Naive thymus-derived CD4-positive, alpha-beta T cell (primary cell): ENCODE results near the gene CATSPER1. TPM values are rescaled to one million over a fixed set of nuclear protein-coding genes. Genes with fewer than 3 reads are reported as not detected.

ENCODE experiments used
- ATAC-seq: fragments of 150-1000 bp; cut with Tn5 transposase; 2 replicates; pipeline ENCODE4 v1.10.0; 2021; ENCODE audit warnings: mild to moderate bottlenecking, moderate library complexity
- CTCF ChIA-PET: fragments of 350-600 bp; sonication (Branson Sonifier 250); formaldehyde crosslinking; loops from one replicate; lab custom pipeline; 2021; ENCODE audit warnings: antibody characterized with exemption; lab: Charles Lee
- POLR2A ChIA-PET: fragments of 350-600 bp; sonication (Branson Sonifier 250); formaldehyde crosslinking; loops from one replicate; lab custom pipeline; 2021; ENCODE audit warnings: antibody characterized with exemption, inconsistent platforms; lab: Charles Lee
- DNase-seq, 9 donors: peaks; one replicate each; pipeline versions ENCODE4 v3.0.0 to v3.0.0-alpha.2; 2020 to 2022; ENCODE audit warnings: mixed read lengths in 1 of 9
- H3K27ac ChIP-seq: one replicate; pipeline ENCODE4 v1.7.0; 2013; ENCODE audit warnings: mild to moderate bottlenecking, low read depth, low read length, moderate library complexity
- H3K27me3 ChIP-seq, 2 donors: one replicate each; pipeline ENCODE4 v1.7.0; 2013; ENCODE audit warnings: low read length in 2 of 2, mild to moderate bottlenecking in 2 of 2, moderate library complexity in 2 of 2; ENCODE audit not compliant: control insufficient read depth in 2 of 2, insufficient read depth in 2 of 2
- H3K36me3 ChIP-seq, 3 experiments: 1 replicate in 2 of 3; 2 replicates in 1 of 3; pipeline ENCODE4 v1.7.0; 2013; ENCODE audit warnings: low read length in 3 of 3, mild to moderate bottlenecking in 3 of 3, moderate library complexity in 1 of 3; ENCODE audit not compliant: insufficient read depth in 3 of 3, control insufficient read depth in 2 of 3
- H3K4me1 ChIP-seq, 2 donors: one replicate each; pipeline ENCODE4 v1.7.0; 2013; ENCODE audit warnings: low read length in 2 of 2, mild to moderate bottlenecking in 2 of 2, moderate library complexity in 1 of 2; ENCODE audit not compliant: control insufficient read depth in 2 of 2, insufficient read depth in 2 of 2
- H3K4me3 ChIP-seq: 2 replicates; pipeline ENCODE4 v1.7.0; 2013; ENCODE audit warnings: mild to moderate bottlenecking, low read length
- H3K9me3 ChIP-seq, 3 experiments: 1 replicate in 2 of 3; 2 replicates in 1 of 3; pipeline ENCODE4 v1.7.0; 2013; ENCODE audit warnings: low read length in 3 of 3; ENCODE audit not compliant: control insufficient read depth in 2 of 3
- H3K27ac Mint-ChIP-seq, 9 donors: one replicate each; pipeline ENCODE4 v1.8.0; 2020 to 2022; ENCODE audit warnings: mixed read lengths in 9 of 9, mild to moderate bottlenecking in 8 of 9, moderate library complexity in 5 of 9, inconsistent platforms in 2 of 9
- H3K27me3 Mint-ChIP-seq, 5 donors: one replicate each; pipeline ENCODE4 v1.8.0; 2021 to 2022; ENCODE audit warnings: mixed read lengths in 5 of 5, mild to moderate bottlenecking in 1 of 5
- H3K36me3 Mint-ChIP-seq, 5 donors: one replicate each; pipeline ENCODE4 v1.8.0; 2020 to 2022; ENCODE audit warnings: mixed read lengths in 5 of 5, mild to moderate bottlenecking in 3 of 5, inconsistent platforms in 1 of 5
- H3K4me1 Mint-ChIP-seq, 7 donors: one replicate each; pipeline ENCODE4 v1.8.0; 2020 to 2022; ENCODE audit warnings: mixed read lengths in 7 of 7, mild to moderate bottlenecking in 3 of 7, inconsistent platforms in 1 of 7
- H3K4me3 Mint-ChIP-seq, 10 donors: one replicate each; pipeline ENCODE4 v1.8.0; 2020 to 2022; ENCODE audit warnings: mild to moderate bottlenecking in 10 of 10, mixed read lengths in 10 of 10, moderate library complexity in 6 of 10, inconsistent platforms in 2 of 10
- H3K9me3 Mint-ChIP-seq, 11 donors: one replicate each; pipeline ENCODE4 v1.8.0; 2020 to 2022; ENCODE audit warnings: mixed read lengths in 11 of 11, mild to moderate bottlenecking in 4 of 11, inconsistent platforms in 1 of 11, moderate library complexity in 1 of 11
- intact Hi-C, 2 donors: fragments of 100-400 bp; cut with micrococcal nuclease; formaldehyde crosslinking; loops; one replicate each; pipeline ENCODE4 v1.15.1; 2023
- polyA plus RNA-seq, 2 donors: library from polyadenylated mRNA; unstranded; fragments of 300-500 nt; fragmentation: Illumina TruSeq; gene quantifications; one replicate each; pipeline ENCODE4 v1.2.3, GENCODE V29; 2021
- total RNA-seq, 6 experiments: library from RNA in 5 of 6; stranded (reverse) in 5 of 6; gene quantifications; 1 replicate in 5 of 6; 2 replicates in 1 of 6; pipeline ENCODE4 v1.2.3 and lab custom pipeline; 2021 to 2026

Gene CATSPER1
- total and polyA plus RNA-seq, 7 experiments from 2014 or later, result 1.4 to 4.2 TPM; not detected in 5

DNA sequence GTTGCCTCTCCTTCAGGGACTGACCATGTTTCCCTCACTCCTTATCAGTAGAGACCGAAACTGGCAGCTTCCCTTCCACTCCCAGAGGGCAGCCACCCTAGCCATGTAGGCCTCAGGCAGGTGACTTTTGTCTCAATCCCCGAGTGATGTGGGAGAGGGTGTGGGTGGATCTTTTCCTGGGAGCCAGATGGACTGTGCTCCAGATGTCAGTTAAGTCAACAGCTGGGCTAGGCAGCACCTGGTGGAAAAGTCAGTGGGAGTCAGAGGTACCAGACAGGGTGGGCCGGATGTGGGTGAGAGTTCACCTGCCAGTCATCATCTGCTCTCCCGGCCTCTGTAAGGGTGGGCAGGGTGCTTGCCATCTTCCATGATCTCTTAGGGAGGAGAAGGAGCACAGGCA, 22.1 kb downstream of the CATSPER1 start:
- H3K36me3 ChIP-seq, result peaks cover 0 to 52% (median 13%) of the 10 kb centered on the region in 3 experiments
- ChIA-PET CTCF (interaction anchor here (0.7 kb wide), 1 partner anchor 17 kb away, joined by 3 read pairs; no protein-coding TSS in a partner anchor), POLR2A (interaction anchor here (0.6 to 0.9 kb wide), 2 partner anchors 18 to 275 kb away, joined by 4 to 8 read pairs; no protein-coding TSS in a partner anchor)
- H3K27ac ChIP-seq, result no peak overlapping the region
- peaks cover 3 to 26% (median 7%) of the 10 kb centered on the region in 5 donors for H3K36me3 Mint-ChIP-seq
- intact Hi-C loops, result no loop called here
- H3K27me3 ChIP-seq, result no peaks in the 10 kb centered on the region
- peak overlapping the region in 6 of 9 donors; percentile 46 to 96 (median 60) for H3K27ac Mint-ChIP-seq
- peaks cover 21 to 51% (median 36%) of the 10 kb centered on the region in 7 donors for H3K4me1 Mint-ChIP-seq
- H3K4me3 ChIP-seq, result no peak overlapping the region
- no peaks in the 10 kb centered on the region for H3K9me3 ChIP-seq
- no peaks in the 10 kb centered on the region for H3K9me3 Mint-ChIP-seq
- H3K27me3 Mint-ChIP-seq, result peaks cover 0 to 4% (median 0%) of the 10 kb centered on the region in 5 donors
- peaks cover 8 to 14% of the 10 kb centered on the region in 2 donors for H3K4me1 ChIP-seq
- DNase-seq (no peak), ATAC-seq (no peak)
- H3K4me3 Mint-ChIP-seq, result peak overlapping the region in 8 of 10 donors; percentile 25 to 100 (median 64)

DNA sequence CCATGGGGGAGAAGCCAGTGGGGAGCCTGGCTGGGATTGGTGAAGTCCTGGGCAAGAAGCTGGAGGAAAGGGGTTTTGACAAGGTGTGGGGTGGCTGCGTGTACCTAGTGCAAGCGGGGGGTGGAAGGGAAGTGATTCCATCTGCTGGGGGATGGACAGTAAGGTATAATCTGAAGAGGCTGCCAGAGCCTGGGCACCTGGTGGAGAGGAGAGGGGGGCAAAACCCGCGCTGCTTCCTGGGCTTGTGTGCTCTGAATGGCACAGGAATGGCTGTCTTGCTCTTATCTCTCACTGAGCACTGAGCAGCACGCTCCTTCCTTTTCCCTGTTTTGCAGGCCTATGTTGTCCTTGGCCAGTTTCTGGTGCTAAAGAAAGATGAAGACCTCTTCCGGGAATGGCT, 23.0 kb downstream of the CATSPER1 start:
- intact Hi-C loops, result loop anchor here (2.0 kb wide), 2 partner anchors 42 to 66 kb away; no protein-coding TSS in a partner anchor
- H3K4me3 ChIP-seq, result peak overlapping the region; percentile 100
- Mint-ChIP-seq H3K4me3 (peak overlapping the region; percentile 83 to 100 (median 99)), H3K36me3 (peaks cover 6 to 35% (median 10%) of the 10 kb centered on the region in 5 donors), H3K4me1 (peaks cover 21 to 52% (median 45%) of the 10 kb centered on the region in 7 donors), H3K27me3 (no peaks in the 10 kb centered on the region), H3K27ac (peak overlapping the region; percentile 80 to 100 (median 92)), H3K9me3 (no peaks in the 10 kb centered on the region)
- ATAC-seq (no peak), DNase-seq (no peak)
- ChIA-PET CTCF (interaction anchor here (1.1 kb wide), 1 partner anchor 65 kb away, joined by 3 read pairs; no protein-coding TSS in a partner anchor), POLR2A (interaction anchor here (0.7 to 1.6 kb wide), 11 partner anchors 49 to 388 kb away, joined by 3 to 54 read pairs (median 4); partner anchors contain the start of genes CCDC85B, MUS81, PCNX3 and SF3B2)
- peaks cover 8 to 14% of the 10 kb centered on the region in 2 donors for H3K4me1 ChIP-seq
- peak overlapping the region; percentile 92 for H3K27ac ChIP-seq
- no peaks in the 10 kb centered on the region for H3K27me3 ChIP-seq
- H3K36me3 ChIP-seq, result peaks cover 2 to 61% (median 22%) of the 10 kb centered on the region in 3 experiments
- H3K9me3 ChIP-seq, result no peaks in the 10 kb centered on the region

DNA sequence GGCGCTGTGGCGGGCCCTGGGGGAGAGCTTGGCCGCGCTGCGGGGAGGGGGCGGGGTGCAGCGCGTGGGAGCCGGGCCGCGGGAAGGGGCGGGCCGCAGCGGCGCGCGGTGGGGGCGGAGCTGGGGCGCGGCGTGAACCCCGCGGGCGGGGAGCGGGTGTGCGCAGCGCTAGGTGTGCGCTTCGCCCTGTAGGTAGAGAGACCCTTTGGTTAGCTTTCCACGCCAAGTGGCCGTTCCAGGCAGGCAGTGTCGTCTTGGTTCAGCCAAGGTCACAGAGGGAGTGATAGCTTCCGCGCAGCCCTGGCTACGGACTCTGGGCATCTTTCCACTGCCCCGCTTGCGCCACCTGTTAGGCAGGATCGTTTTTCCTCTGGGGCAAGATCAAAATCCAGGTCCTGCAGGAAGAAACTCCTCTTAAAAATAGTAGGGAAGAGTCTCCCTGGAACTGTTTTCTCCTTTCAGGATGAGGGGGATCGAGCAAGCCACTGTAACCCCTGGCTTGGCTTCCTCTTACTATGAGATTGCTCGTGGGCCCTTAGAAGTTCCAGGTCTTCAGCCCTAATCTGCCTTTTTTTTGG, 23.5 kb downstream of the CATSPER1 start:
- H3K36me3 ChIP-seq, result peaks cover 5 to 66% (median 23%) of the 10 kb centered on the region in 3 experiments
- CTCF ChIA-PET, result interaction anchor here (0.8 to 1.2 kb wide), 5 partner anchors 9 to 114 kb away, joined by 3 to 4 read pairs (median 4); partner anchors contain the start of genes CST6 and FIBP
- no peaks in the 10 kb centered on the region for H3K9me3 Mint-ChIP-seq
- H3K36me3 Mint-ChIP-seq, result peaks cover 11 to 38% (median 14%) of the 10 kb centered on the region in 5 donors
- POLR2A ChIA-PET, result interaction anchor here (0.7 to 1.6 kb wide), 23 partner anchors 8 to 431 kb away, joined by 3 to 54 read pairs (median 4); partner anchors contain the start of genes CCDC85B, FAM89B, FIBP and MUS81
- no peaks in the 10 kb centered on the region for H3K27me3 ChIP-seq
- DNase-seq (peak in 1 of 9 donors; percentile 82), ATAC-seq (peak; percentile 82)
- no peaks in the 10 kb centered on the region for H3K9me3 ChIP-seq
- peak overlapping the region; percentile 97 to 100 (median 99) for H3K4me3 Mint-ChIP-seq
- H3K4me3 ChIP-seq, result peak overlapping the region; percentile 100
- H3K4me1 ChIP-seq, result peaks cover 8 to 14% of the 10 kb centered on the region in 2 donors
- peak overlapping the region; percentile 92 for H3K27ac ChIP-seq
- H3K4me1 Mint-ChIP-seq, result peaks cover 21 to 54% (median 48%) of the 10 kb centered on the region in 7 donors
- peak overlapping the region; percentile 74 to 100 (median 98) for H3K27ac Mint-ChIP-seq
- intact Hi-C loops, result loop anchor here (1.0 to 2.0 kb wide), 18 partner anchors 13 to 387 kb away; partner anchors contain the start of genes C11orf68 (in 2 of the 2), CFL1 (in 2 of the 2), DRAP1 (in 2 of the 2) and KAT5 (in 2 of the 2)
- no peaks in the 10 kb centered on the region for H3K27me3 Mint-ChIP-seq

DNA sequence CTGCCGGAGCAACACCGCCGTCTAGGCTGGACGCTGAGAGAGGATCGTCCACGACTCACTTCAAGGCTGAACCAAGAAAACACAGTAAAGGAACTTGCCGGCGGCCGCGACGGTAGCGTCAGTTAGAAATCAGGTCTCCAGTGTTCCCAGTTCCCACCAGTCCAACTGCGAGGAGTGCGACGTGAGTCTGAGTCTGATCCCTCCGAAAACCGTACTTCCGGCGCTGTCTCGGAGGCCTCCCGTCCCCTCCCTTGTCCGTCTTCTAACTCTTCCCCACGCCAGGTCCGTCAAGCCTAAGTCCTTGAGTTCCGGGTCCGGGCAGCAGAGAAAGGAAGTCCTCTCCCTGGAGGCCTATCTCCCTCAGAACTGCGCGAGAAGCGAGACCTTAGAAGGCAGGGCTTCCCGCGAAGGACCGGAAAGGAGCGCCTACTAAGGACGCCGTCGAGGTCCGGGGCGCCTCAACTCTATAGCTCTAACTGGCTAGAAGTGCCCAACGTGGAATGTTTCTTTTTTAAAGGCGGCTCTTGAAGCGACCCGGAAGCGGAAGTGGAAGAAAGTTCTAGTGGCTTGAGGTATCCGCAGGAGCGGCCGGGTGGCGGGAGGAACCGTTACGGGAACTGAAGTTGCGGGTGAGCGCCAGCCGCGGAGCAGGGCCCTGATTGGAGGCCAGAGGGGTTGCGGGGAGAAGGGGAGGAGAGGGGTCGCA, 24.2 kb downstream of the CATSPER1 start, which contains the start of the genes BANF1 and EIF1AD:
Gene BANF1, plus strand, starts transcription at position 562 of the 706 bp plus-strand sequence. CDS start 748 bp downstream, outside the sequence.
Gene EIF1AD, minus strand, starts transcription at position 216 of the 706 bp plus-strand sequence. CDS start 1,768 bp downstream, outside the sequence.
- intact Hi-C loops, result loop anchor here (1.0 to 2.0 kb wide), 18 partner anchors 13 to 387 kb away; partner anchors contain the start of genes C11orf68 (in 2 of the 2), CFL1 (in 2 of the 2), DRAP1 (in 2 of the 2) and KAT5 (in 2 of the 2)
- H3K4me3 Mint-ChIP-seq, result peak within 1 kb of the TSS; percentile 97 to 100 (median 99)
- Histone ChIP-seq H3K27me3 (no peaks in the 10 kb centered on the region), H3K9me3 (no peaks in the 10 kb centered on the region), H3K4me3 (peak within 1 kb of the TSS; percentile 100), H3K27ac (peak within 1 kb of the TSS; percentile 92), H3K4me1 (peaks cover 8 to 14% of the 10 kb centered on the region in 2 donors), H3K36me3 (peaks cover 5 to 73% (median 23%) of the 10 kb centered on the region in 3 experiments)
- DNase-seq, result peak; percentile 75 to 96 (median 94)
- peak within 1 kb of the TSS; percentile 96 to 100 (median 98) for H3K27ac Mint-ChIP-seq
- peaks cover 21 to 58% (median 52%) of the 10 kb centered on the region in 7 donors for H3K4me1 Mint-ChIP-seq
- H3K9me3 Mint-ChIP-seq, result no peaks in the 10 kb centered on the region
- peaks cover 11 to 44% (median 19%) of the 10 kb centered on the region in 5 donors for H3K36me3 Mint-ChIP-seq
- no peaks in the 10 kb centered on the region for H3K27me3 Mint-ChIP-seq
- ChIA-PET POLR2A (interaction anchor here (0.7 to 1.6 kb wide), 23 partner anchors 8 to 621 kb away, joined by 3 to 54 read pairs (median 4); partner anchors contain the start of genes CCDC85B, FAM89B, FIBP and MUS81), CTCF (interaction anchor here (0.8 to 1.2 kb wide), 5 partner anchors 9 to 114 kb away, joined by 3 to 4 read pairs (median 4); partner anchors contain the start of genes CST6 and FIBP)
- ATAC-seq, result peak; percentile 92

DNA sequence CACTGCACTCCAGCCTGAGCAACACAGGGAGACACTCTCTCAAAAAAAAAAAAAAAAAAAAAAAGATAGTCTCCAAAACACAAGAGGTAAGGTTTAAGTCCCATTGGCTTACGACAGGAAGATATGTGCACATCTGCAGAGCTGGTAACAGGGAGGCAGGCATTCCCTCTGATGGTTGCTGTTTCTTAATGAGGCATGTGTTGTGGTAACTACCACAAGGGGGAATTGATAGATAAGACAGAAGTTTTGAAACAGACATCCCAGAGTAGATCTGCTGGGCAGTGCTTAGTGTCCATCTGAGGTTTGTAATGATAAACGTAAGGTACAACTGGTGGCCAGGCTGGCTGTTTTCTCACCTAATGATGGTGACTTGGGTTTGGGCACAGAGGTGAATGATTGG, 29.0 kb downstream of the CATSPER1 start:
- intact Hi-C loops, result no loop called here
- peak overlapping the region in 3 of 9 donors; percentile 20 to 77 (median 24) for H3K27ac Mint-ChIP-seq
- CTCF ChIA-PET, result no interaction called here

More for the DNA sequence above, 29.0 kb downstream of the CATSPER1 start:
- H3K9me3 Mint-ChIP-seq, result peaks cover 0 to 2% (median 0%) of the 10 kb centered on the region in 11 donors
- H3K4me1 ChIP-seq, result peaks cover 5 to 7% of the 10 kb centered on the region in 2 donors
- H3K4me1 Mint-ChIP-seq, result peaks cover 15 to 47% (median 35%) of the 10 kb centered on the region in 7 donors
- no peak overlapping the region for H3K4me3 ChIP-seq
- H3K27me3 Mint-ChIP-seq, result no peaks in the 10 kb centered on the region
- DNase-seq, result no peak
- H3K36me3 ChIP-seq, result peaks cover 5 to 49% (median 23%) of the 10 kb centered on the region in 3 experiments
- H3K36me3 Mint-ChIP-seq, result peaks cover 11 to 38% (median 22%) of the 10 kb centered on the region in 5 donors
- ATAC-seq, result no peak
- H3K27me3 ChIP-seq, result no peaks in the 10 kb centered on the region
- H3K27ac ChIP-seq, result no peak overlapping the region
- no peaks in the 10 kb centered on the region for H3K9me3 ChIP-seq
- H3K4me3 Mint-ChIP-seq, result peak overlapping the region in 1 of 10 donors; percentile 30
- POLR2A ChIA-PET, result no interaction called here
